AG10803 (cell line): ENCODE data around the gene KLF3.
A peak's percentile ranks its signal among the peaks of the same experiment; 100 is the strongest.

ENCODE experiments used
- DNase-seq: peaks from one replicate; pipeline ENCODE4 v3.0.0; 2010; ENCODE audit warnings: low read depth
- H3K4me3 ChIP-seq: 2 replicates; pipeline ENCODE4 v1.5.1; 2011; ENCODE audit warnings: mild to moderate bottlenecking, low read length, control low read depth
- CTCF ChIP-seq: conservative IDR thresholded peaks from 2 replicates; pipeline ENCODE4 v1.5.1; 2011; ENCODE audit warnings: mild to moderate bottlenecking, low read length, control low read depth, inconsistent platforms

The KLF3 gene

DNA sequence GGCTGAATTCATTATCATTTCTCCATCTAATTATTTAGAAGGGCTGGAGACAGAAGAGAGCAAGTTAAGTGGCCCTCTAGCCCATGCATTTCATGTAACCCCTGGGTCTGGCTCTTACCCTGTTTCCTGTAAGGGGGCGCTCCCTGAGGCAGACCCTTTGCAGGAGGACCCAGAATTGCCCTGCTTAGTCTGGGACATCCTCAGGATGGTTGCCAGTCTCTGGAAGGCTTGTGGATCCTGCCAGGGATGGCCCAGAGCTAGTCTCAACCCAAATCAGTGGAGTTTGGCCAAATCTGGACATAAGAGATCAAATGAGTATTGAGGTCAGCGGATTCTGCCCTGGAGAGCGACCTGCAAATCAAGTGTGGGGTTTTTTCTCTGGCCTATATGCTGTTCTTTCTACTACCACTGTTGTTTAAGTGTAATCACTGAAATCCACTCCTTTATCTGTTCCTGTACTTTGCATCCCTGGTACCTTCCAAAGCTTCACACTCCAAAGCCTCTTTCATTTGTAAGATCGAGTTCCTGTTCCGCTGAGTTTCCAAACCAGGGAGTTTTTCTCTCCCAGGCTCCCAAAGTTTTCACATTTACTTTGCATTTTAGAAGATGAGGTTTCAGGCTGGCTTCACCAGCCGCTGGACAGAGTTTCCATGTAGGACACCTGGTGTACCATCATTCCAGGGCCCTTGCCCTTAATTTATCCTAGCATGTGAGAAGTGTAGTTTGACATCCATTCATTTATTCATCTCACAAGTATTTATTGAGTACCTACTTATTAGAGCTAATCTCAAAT lies 6.3 kb downstream of the KLF3 start:
- no peak overlapping the region for H3K4me3 ChIP-seq
- no peak for TF ChIP-seq CTCF
- DNase-seq: no peak

- H3K4me3 ChIP-seq: no peak overlapping the region
- DNase-seq: no peak
- TF ChIP-seq CTCF: no peak
Observed at GRCh38 chr4:38670939-38671591, 7.1 kb downstream of the KLF3 start.

DNA sequence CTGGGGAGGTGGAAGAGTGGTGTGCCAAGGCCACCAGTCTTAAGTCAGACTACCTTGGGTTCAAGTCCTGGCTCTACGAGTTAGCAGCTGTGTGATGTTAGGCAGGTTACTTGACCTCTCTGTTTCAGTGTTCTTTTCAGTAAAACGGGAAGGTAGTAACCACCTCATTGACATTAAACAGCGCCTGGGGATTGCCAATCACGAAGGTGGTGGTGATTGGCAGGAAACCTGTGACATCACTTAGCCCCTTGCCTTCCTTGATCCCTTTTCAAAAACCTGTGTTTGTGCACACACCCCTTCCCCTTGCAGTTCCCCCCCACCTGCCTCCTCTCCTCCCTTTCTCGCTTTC lies 7.6 kb downstream of the KLF3 start:
- no peak for TF ChIP-seq CTCF
- no peak overlapping the region for H3K4me3 ChIP-seq
- no peak for DNase-seq

DNA sequence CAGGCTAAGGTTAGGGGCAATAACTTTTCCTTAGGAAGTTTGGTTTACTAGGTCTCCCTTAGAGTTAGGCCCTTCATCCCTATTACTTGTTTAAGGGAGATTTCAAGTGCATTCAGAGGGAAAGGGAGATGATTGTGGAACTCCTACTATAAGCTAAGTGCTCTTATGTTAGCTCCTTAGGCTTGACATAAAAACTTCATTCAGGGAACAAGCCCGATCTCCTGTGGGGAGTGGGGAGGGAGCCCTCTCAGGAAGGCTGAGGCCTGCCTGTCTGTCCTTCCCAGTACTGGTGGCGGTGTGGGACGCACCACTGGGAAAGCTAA lies 8.0 kb downstream of the KLF3 start:
- DNase-seq: no peak
- H3K4me3 ChIP-seq: no peak overlapping the region
- TF ChIP-seq CTCF: no peak

- DNase-seq: no peak
- TF ChIP-seq CTCF: no peak
- peak overlapping the region; percentile 3; the same call in 1 of the 2 replicates for H3K4me3 ChIP-seq
Observed at GRCh38 chr4:38672397-38673129, 8.6 kb downstream of the KLF3 start.

- DNase-seq: peak; percentile 69
Observed at GRCh38 chr4:38673130-38673978, 9.4 kb downstream of the KLF3 start.

More at GRCh38 chr4:38673130-38673978, 9.4 kb downstream of the KLF3 start:
- TF ChIP-seq CTCF: no peak
- no peak overlapping the region for H3K4me3 ChIP-seq
